ENCODE results near the gene CIART. TPM values are rescaled to one million over a fixed set of nuclear protein-coding genes. Genes with fewer than 3 reads are reported as not detected.

Gene CIART
- total RNA-seq, 2 donors from 2014 or later, result 4.0 to 4.2 TPM

DNA sequence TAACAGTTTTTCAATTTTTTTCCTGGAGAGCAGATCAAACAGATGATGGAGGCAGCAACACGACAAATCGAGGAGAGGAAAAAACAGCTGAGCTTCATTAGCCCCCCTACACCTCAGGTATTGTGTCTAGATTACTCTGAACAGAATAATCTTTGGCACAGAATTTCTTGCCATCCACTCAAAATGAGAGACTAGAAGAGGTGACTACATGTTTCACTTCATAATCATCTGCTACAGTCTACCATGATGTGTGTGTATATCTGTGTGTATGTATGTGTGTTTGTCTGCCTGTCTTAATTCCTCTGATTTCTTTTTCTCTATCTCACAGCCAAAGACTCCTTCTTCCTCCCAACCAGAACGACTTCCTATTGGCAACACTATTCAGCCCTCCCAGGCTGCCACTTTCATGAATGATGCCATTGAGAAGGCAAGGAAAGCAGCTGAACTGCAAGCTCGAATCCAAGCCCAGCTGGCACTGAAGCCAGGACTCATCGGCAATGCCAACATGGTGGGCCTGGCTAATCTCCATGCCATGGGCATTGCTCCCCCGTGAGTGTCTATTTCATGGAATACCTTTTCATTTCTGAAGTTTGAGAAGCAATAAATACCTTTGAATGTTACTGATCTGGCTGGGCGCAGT is 50.4 kb downstream of the CIART start:
- no peak for DNase-seq (ENCODE audit: low spot score)
- Histone ChIP-seq H3K27ac (no peak overlapping the region), H3K27me3 (no peaks in the 10 kb centered on the region), H3K9me3 (no peaks in the 10 kb centered on the region), H3K36me3 (peaks cover 88% of the 10 kb centered on the region), H3K4me3 (no peak overlapping the region), H3K4me1 (no peaks in the 10 kb centered on the region)
- TF ChIP-seq, protein P1, sequence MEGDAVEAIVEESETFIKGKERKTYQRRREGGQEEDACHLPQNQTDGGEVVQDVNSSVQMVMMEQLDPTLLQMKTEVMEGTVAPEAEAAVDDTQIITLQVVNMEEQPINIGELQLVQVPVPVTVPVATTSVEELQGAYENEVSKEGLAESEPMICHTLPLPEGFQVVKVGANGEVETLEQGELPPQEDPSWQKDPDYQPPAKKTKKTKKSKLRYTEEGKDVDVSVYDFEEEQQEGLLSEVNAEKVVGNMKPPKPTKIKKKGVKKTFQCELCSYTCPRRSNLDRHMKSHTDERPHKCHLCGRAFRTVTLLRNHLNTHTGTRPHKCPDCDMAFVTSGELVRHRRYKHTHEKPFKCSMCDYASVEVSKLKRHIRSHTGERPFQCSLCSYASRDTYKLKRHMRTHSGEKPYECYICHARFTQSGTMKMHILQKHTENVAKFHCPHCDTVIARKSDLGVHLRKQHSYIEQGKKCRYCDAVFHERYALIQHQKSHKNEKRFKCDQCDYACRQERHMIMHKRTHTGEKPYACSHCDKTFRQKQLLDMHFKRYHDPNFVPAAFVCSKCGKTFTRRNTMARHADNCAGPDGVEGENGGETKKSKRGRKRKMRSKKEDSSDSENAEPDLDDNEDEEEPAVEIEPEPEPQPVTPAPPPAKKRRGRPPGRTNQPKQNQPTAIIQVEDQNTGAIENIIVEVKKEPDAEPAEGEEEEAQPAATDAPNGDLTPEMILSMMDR (IDR thresholded peaks at IDR 0.05), result no peak

Other genes with a start within 250 kb of the CIART start
- gene VPS45, start 214.8 kb upstream of the CIART start, total RNA-seq, result 10 to 100 TPM; 34.9 to 38.8 TPM
- gene PLEKHO1, start 132.6 kb upstream of the CIART start, total RNA-seq, result 10 to 100 TPM; 21.2 to 77.4 TPM
- gene ANP32E, start 46.4 kb upstream of the CIART start, total RNA-seq, result 10 to 100 TPM; 19.0 to 24.5 TPM
- gene CA14, start 24.8 kb upstream of the CIART start, total RNA-seq, result 1 to 10 TPM; 4.2 to 5.7 TPM
- gene APH1A, start 13.5 kb upstream of the CIART start, total RNA-seq, result 10 to 100 TPM; 60.6 to 64.9 TPM
- gene C1orf54, start 9.8 kb upstream of the CIART start, total RNA-seq, result 10 to 100 TPM in 1 of 2 donors, 1 to 10 TPM in 1; 9.6 to 10.0 TPM
- 10 to 100 TPM; 45.5 to 45.9 TPM for gene MRPS21, start 11.3 kb downstream of the CIART start, total RNA-seq
- 10 to 100 TPM; 13.9 to 17.8 TPM for gene PRPF3, start 39.0 kb downstream of the CIART start, total RNA-seq
- 10 to 100 TPM; 18.5 to 24.0 TPM for gene RPRD2, start 81.6 kb downstream of the CIART start, total RNA-seq
- gene TARS2, start 204.9 kb downstream of the CIART start, total RNA-seq, result 10 to 100 TPM; 10.5 to 18.1 TPM
- gene ECM1, start 225.6 kb downstream of the CIART start, total RNA-seq, result 10 to 100 TPM; 28.6 to 37.2 TPM
- not detected for gene FALEC, start 233.2 kb downstream of the CIART start, total RNA-seq